Measurements from ENCODE around the gene EHBP1. TPM values are rescaled to one million over a fixed set of nuclear protein-coding genes. Genes with fewer than 3 reads are reported as not detected.

EHBP1 gene
- total RNA-seq, 4 donors from 2014 or later, result 11.1 to 19.0 (median 15.4) TPM

GRCh38 chr2:62908145-62908544, 202.6 kb downstream of the EHBP1 start:
- intact Hi-C loops (cut with DNase I; ENCODE audit: low total_unique reads) (no loop called here), in situ Hi-C loops (cut with MboI; ENCODE audit: low sequenced_read_pairs in 4 of 4) (no loop called here)
- ATAC-seq (no peak), DNase-seq (no peak)
- H3K36me3 ChIP-seq, result no peaks in the 10 kb centered on the region
- H3K4me3 ChIP-seq, result no peak overlapping the region
- no peak for TF ChIP-seq POLR2A (IDR thresholded peaks at IDR 0.05)
- TF ChIP-seq CTCF (IDR thresholded peaks at IDR 0.05 in 4 of 5, conservative IDR thresholded peaks at IDR 0.05 in 1 of 5), result no peak
- no peaks in the 10 kb centered on the region for H3K4me1 ChIP-seq
- no peaks in the 10 kb centered on the region for H3K9me3 ChIP-seq
- H3K27ac ChIP-seq, result no peak overlapping the region
- no peaks in the 10 kb centered on the region for H3K27me3 ChIP-seq

GRCh38 chr2:62913311-62913710, 207.8 kb downstream of the EHBP1 start:
- Histone ChIP-seq H3K9me3 (no peaks in the 10 kb centered on the region), H3K27ac (no peak overlapping the region), H3K4me3 (no peak overlapping the region), H3K36me3 (no peaks in the 10 kb centered on the region), H3K27me3 (no peaks in the 10 kb centered on the region), H3K4me1 (no peaks in the 10 kb centered on the region)
- intact Hi-C loops (cut with DNase I; ENCODE audit: low total_unique reads) (no loop called here), in situ Hi-C loops (cut with MboI; ENCODE audit: low sequenced_read_pairs in 4 of 4) (no loop called here)
- no peak for DNase-seq
- TF ChIP-seq CTCF (IDR thresholded peaks at IDR 0.05 in 4 of 5, conservative IDR thresholded peaks at IDR 0.05 in 1 of 5), result no peak
- no peak for TF ChIP-seq POLR2A (IDR thresholded peaks at IDR 0.05)
- no peak for ATAC-seq

GRCh38 chr2:62919041-62919440, 213.5 kb downstream of the EHBP1 start:
- H3K27me3 ChIP-seq, result no peaks in the 10 kb centered on the region
- DNase-seq, result no peak
- TF ChIP-seq CTCF (IDR thresholded peaks at IDR 0.05 in 4 of 5, conservative IDR thresholded peaks at IDR 0.05 in 1 of 5), result no peak
- no peak for TF ChIP-seq POLR2A (IDR thresholded peaks at IDR 0.05)
- intact Hi-C loops (cut with DNase I; ENCODE audit: low total_unique reads) (no loop called here), in situ Hi-C loops (cut with MboI; ENCODE audit: low sequenced_read_pairs in 4 of 4) (no loop called here)
- no peak overlapping the region for H3K4me3 ChIP-seq
- no peaks in the 10 kb centered on the region for H3K9me3 ChIP-seq
- ATAC-seq, result no peak
- H3K4me1 ChIP-seq, result no peaks in the 10 kb centered on the region
- peaks cover 0 to 6% of the 10 kb centered on the region in 2 donors for H3K36me3 ChIP-seq
- H3K27ac ChIP-seq, result no peak overlapping the region

- ATAC-seq (no peak), DNase-seq (no peak)
- TF ChIP-seq POLR2A (IDR thresholded peaks at IDR 0.05), result no peak
- TF ChIP-seq CTCF (IDR thresholded peaks at IDR 0.05 in 4 of 5, conservative IDR thresholded peaks at IDR 0.05 in 1 of 5), result no peak
- Histone ChIP-seq H3K27me3 (no peaks in the 10 kb centered on the region), H3K9me3 (no peaks in the 10 kb centered on the region), H3K27ac (no peak overlapping the region), H3K4me1 (no peaks in the 10 kb centered on the region), H3K4me3 (no peak overlapping the region), H3K36me3 (peaks cover 0 to 6% of the 10 kb centered on the region in 2 donors)
- intact Hi-C loops (cut with DNase I; ENCODE audit: low total_unique reads) (no loop called here), in situ Hi-C loops (cut with MboI; ENCODE audit: low sequenced_read_pairs in 4 of 4) (no loop called here)
Measured at GRCh38 chr2:62920070-62920469, 214.6 kb downstream of the EHBP1 start.

- in situ Hi-C loops (cut with MboI; ENCODE audit: low sequenced_read_pairs in 4 of 4), result no loop called here
- DNase-seq (no peak), ATAC-seq (no peak)
- H3K27me3 ChIP-seq, result no peaks in the 10 kb centered on the region
- H3K9me3 ChIP-seq, result no peaks in the 10 kb centered on the region
- H3K27ac ChIP-seq, result no peak overlapping the region
- H3K4me3 ChIP-seq, result no peak overlapping the region
- no peaks in the 10 kb centered on the region for H3K4me1 ChIP-seq
- intact Hi-C loops (cut with DNase I; ENCODE audit: low total_unique reads), result no loop called here
- H3K36me3 ChIP-seq, result peaks cover 0 to 6% of the 10 kb centered on the region in 2 donors
- TF ChIP-seq CTCF (IDR thresholded peaks at IDR 0.05 in 4 of 5, conservative IDR thresholded peaks at IDR 0.05 in 1 of 5), result no peak
- TF ChIP-seq POLR2A (IDR thresholded peaks at IDR 0.05), result no peak
Measured at GRCh38 chr2:62923242-62923641, 217.7 kb downstream of the EHBP1 start.

Data from gastrocnemius medialis (tissue), 4 donors.